ENCODE data around the gene ZNF709. TPM values are rescaled to one million over a fixed set of nuclear protein-coding genes. Genes with fewer than 3 reads are reported as not detected.
"Not testable (repeated sequence)": the region's sequence is repeated elsewhere in the genome, so short reads cannot be mapped to it uniquely, and the experiment has no call there.

The ZNF709 gene
- polyA plus RNA-seq, 1 experiment: 0.59 TPM

DNA sequence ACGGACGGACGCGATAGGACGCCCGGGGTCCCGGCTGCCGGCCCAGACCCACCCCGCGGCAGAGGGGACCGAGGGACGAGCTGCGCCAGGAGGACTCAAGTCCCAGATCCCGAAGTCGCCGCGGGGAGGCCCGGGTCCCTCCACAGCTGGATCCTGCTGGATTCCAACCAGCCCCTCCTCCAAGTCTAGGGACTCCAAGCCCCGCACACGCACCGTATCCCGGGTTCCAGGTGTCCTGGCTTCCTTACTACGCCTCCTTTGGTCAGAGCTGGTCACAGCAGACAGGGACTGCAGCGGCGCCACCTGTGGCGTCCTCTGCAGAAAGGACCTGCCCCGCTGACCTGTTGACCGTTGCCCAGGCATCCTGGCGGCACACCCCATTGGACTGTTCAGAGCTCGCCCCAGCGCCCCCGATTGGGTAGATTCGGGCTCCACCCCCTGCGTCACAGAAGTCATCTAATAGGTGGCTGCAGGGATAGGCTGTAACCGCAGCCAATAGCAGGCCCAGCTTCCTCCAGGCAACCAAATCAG is 29.0 kb upstream of the ZNF709 start:
- no peak for DNase-seq (ENCODE audit: low read depth)
- H3K27me3 ChIP-seq (ENCODE audit: control insufficient read depth, insufficient read depth, low read length): no peaks in the 10 kb centered on the region
- ChIA-PET CTCF (interaction anchor here (0.6 to 1.1 kb wide), 3 partner anchors 15 to 550 kb away, joined by 3 to 4 read pairs (median 4); no protein-coding TSS in a partner anchor), POLR2A (no interaction called here)
- H3K4me3 ChIP-seq (ENCODE audit: low read depth, low read length): no peak overlapping the region
- H3K36me3 ChIP-seq (ENCODE audit: control insufficient read depth, insufficient read depth, low read length): no peaks in the 10 kb centered on the region
- TF ChIP-seq, protein P1, sequence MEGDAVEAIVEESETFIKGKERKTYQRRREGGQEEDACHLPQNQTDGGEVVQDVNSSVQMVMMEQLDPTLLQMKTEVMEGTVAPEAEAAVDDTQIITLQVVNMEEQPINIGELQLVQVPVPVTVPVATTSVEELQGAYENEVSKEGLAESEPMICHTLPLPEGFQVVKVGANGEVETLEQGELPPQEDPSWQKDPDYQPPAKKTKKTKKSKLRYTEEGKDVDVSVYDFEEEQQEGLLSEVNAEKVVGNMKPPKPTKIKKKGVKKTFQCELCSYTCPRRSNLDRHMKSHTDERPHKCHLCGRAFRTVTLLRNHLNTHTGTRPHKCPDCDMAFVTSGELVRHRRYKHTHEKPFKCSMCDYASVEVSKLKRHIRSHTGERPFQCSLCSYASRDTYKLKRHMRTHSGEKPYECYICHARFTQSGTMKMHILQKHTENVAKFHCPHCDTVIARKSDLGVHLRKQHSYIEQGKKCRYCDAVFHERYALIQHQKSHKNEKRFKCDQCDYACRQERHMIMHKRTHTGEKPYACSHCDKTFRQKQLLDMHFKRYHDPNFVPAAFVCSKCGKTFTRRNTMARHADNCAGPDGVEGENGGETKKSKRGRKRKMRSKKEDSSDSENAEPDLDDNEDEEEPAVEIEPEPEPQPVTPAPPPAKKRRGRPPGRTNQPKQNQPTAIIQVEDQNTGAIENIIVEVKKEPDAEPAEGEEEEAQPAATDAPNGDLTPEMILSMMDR (IDR thresholded peaks at IDR 0.05; ENCODE audit: insufficient read depth, low read depth, low read length): no peak

DNA sequence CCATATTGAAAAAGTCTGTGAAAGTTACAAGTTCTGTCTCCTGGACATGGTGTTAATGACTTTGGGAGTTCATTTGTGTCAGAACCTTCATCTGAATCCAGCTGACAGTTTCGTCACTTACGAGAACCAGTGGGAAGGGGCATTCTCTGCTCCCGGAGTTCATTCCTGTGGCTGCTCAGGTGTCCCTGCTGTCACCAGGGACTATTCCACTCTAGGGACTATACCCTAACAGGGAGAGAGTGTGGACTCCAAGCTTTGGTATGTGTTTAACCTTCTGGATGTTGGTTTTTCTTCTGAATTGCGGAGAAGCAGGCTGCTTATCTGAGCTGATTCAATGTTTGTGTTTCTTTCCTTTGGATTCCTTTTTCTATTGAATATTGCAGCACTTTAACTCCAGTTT is 12.4 kb upstream of the ZNF709 start:
- Histone ChIP-seq H3K36me3 (ENCODE audit: control insufficient read depth, insufficient read depth, low read length) (no peaks in the 10 kb centered on the region), H3K27me3 (ENCODE audit: control insufficient read depth, insufficient read depth, low read length) (no peaks in the 10 kb centered on the region), H3K4me3 (ENCODE audit: low read depth, low read length) (no peak overlapping the region)
- POLR2A ChIA-PET: no interaction called here
- TF ChIP-seq, protein P1 (IDR thresholded peaks at IDR 0.05; ENCODE audit: insufficient read depth, low read depth, low read length): no peak
- CTCF ChIA-PET: no interaction called here
- DNase-seq (ENCODE audit: low read depth): no peak

DNA sequence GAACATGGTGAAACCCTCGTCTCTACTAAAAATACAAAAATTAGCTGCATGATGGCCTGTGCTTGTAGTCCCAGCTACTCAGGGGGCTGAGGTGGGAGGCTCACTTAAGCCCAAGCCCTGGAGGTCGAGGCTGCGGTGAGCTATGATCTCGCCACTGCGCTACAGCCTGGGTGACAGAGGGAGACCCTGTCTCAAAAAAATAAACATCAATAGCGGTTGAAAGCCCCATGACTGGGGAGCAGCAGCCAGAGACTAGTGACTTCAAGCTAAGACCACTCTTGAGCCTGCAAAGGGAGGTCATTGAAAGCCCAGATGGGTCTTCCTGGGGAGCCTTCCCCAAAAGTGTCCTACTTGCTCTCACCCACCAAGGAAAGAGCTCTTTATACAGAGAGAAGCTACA is 11.9 kb upstream of the ZNF709 start:
- TF ChIP-seq, protein P1 (IDR thresholded peaks at IDR 0.05; ENCODE audit: insufficient read depth, low read depth, low read length): no peak
- ChIA-PET POLR2A (no interaction called here), CTCF (no interaction called here)
- Histone ChIP-seq H3K36me3 (ENCODE audit: control insufficient read depth, insufficient read depth, low read length) (no peaks in the 10 kb centered on the region), H3K27me3 (ENCODE audit: control insufficient read depth, insufficient read depth, low read length) (no peaks in the 10 kb centered on the region), H3K4me3 (ENCODE audit: low read depth, low read length) (no peak overlapping the region)
- DNase-seq (ENCODE audit: low read depth): no peak

DNA sequence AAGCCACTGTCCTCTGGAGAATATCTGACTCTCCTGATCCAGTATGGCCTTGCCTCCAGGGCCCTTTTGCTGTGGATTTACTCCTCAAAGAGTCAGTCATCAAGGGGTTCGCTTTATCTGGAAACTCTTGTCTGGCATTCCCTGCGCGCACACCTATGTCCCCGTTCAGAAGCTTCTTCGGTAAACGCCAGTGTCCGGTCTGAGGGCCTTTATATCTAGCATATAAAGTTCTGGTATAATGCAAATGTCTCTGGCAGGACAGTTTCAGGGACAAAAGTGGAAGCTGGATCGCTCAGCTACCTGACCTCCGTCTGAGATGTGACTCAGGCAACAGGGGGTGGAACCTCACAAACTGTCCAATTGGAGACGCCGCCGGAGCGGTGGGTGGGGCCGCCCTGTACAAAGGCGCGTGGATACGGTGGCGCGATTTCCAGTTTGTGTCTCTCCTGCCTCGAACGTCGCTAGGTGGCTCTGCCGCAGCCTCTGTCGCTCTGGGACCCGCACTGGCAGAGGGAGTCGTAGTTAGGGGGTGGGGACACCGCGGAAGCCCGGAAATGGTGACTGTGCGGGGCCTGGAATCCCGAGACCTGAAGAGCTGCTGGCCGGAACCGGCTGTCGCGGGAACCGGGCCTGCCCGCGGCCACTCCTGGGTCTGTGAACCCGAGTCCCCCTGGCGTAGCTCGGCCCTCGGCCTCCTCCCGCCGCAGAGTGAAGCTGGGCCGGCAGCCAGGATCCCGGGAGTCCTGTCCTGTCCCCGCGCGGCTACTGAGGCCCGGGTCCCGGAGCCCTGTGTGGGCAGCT is 10.6 kb upstream of the ZNF709 start:
- DNase-seq (ENCODE audit: low read depth): peak; percentile 62
- TF ChIP-seq, protein P1 (IDR thresholded peaks at IDR 0.05; ENCODE audit: insufficient read depth, low read depth, low read length): peak; percentile 53
- H3K36me3 ChIP-seq (ENCODE audit: control insufficient read depth, insufficient read depth, low read length): no peaks in the 10 kb centered on the region
- POLR2A ChIA-PET: no interaction called here
- no peaks in the 10 kb centered on the region for H3K27me3 ChIP-seq (ENCODE audit: control insufficient read depth, insufficient read depth, low read length)
- H3K4me3 ChIP-seq (ENCODE audit: low read depth, low read length): peak overlapping the region; percentile 66
- CTCF ChIA-PET: interaction anchor here (0.6 to 1.4 kb wide), 3 partner anchors 9 to 339 kb away, joined by 3 to 4 read pairs (median 4); partner anchors contain the start of genes ZNF625 and ZNF709

DNA sequence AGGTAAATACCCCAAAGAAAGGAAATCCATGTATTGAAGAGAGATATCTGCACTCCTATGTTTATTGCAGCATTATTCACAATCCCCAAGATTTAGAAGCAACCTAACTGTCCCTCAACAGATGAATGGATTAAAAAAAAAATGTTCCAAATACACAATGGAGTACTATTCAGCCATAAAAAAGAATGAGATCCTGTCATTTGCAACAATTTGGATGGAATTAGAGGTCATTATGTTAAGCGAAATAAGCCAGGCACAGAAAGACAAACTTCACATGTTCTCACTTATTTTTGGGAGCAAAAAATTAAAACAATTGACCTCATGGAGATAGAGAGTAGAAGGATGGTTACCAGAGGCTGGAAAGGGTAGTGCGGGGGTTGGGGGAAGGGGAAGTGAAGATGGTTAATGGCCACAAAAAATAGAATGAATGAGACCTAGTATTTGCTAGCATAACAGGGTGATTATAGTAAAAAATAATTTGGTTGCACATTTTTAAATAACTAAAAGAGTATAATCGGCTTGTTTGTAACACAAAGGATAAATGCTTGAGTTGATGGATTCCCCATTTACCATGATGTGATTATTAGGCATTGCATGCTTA is 9.7 kb upstream of the ZNF709 start:
- Histone ChIP-seq H3K27me3 (ENCODE audit: control insufficient read depth, insufficient read depth, low read length) (no peaks in the 10 kb centered on the region), H3K36me3 (ENCODE audit: control insufficient read depth, insufficient read depth, low read length) (no peaks in the 10 kb centered on the region), H3K4me3 (ENCODE audit: low read depth, low read length) (no peak overlapping the region)
- DNase-seq (ENCODE audit: low read depth): no peak
- CTCF ChIA-PET: interaction anchor here (1.3 to 1.4 kb wide), 2 partner anchors 9 to 338 kb away, joined by 3 to 4 read pairs; partner anchors contain the start of genes ZNF625 and ZNF709
- TF ChIP-seq, protein P1 (IDR thresholded peaks at IDR 0.05; ENCODE audit: insufficient read depth, low read depth, low read length): no peak
- POLR2A ChIA-PET: no interaction called here

DNA sequence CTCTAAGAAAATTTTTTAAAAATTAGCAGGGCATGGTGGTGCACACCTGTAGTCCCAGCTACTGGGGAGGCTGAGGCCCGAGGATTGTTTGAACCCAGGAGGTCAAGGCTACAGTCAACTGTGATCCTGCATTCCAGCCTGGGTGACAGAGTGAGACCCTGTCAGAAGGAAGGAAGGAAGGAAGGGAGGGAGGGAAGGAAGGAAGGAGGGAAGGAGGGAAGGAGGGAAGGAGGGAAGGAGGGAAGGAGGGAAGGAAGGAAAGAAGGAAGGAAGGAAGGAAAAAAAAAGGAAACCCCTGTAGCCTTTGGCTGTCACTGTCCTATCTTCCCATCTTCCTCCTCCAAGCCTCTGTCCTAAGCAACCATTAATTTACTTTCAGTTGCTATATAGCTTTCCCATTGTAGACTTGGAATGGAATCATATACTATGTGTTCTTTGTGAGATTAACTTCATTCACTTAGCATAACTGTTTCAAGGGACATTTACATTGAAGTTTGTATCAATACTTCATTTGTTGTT is 1.7 kb upstream of the ZNF709 start:
- H3K27me3 ChIP-seq (ENCODE audit: control insufficient read depth, insufficient read depth, low read length); H3K4me3 ChIP-seq (ENCODE audit: low read depth, low read length); POLR2A ChIA-PET; DNase-seq (ENCODE audit: low read depth); H3K36me3 ChIP-seq (ENCODE audit: control insufficient read depth, insufficient read depth, low read length): not testable (repeated sequence)
- CTCF ChIA-PET: interaction anchor here (0.6 to 0.7 kb wide), 2 partner anchors 9 to 225 kb away, joined by 3 to 4 read pairs; no protein-coding TSS in a partner anchor
